ENCODE measurements around the gene GRIFIN.
"Not testable (repeated sequence)": the region's sequence is repeated elsewhere in the genome, so short reads cannot be mapped to it uniquely, and the experiment has no call there.

GRIFIN gene

GRCh38 chr7:2478399-2478785, 2.2 kb upstream of the GRIFIN start:
- peak; percentile 56 for DNase-seq (ENCODE audit: low spot score)

- peak; percentile 96 for DNase-seq (ENCODE audit: low spot score)
Measured at GRCh38 chr7:2477447-2478398, 1.5 kb upstream of the GRIFIN start.

GRCh38 chr7:2476776-2477446, 713 bp upstream of the GRIFIN start:
- peak; percentile 35 for DNase-seq (ENCODE audit: low spot score)

- DNase-seq (ENCODE audit: low spot score): peak; percentile 7
Measured at GRCh38 chr7:2475678-2476015, 551 bp downstream of the GRIFIN start.

- peak; percentile 33 for DNase-seq (ENCODE audit: low spot score)
Measured at GRCh38 chr7:2474813-2475677, 1.2 kb downstream of the GRIFIN start.

GRCh38 chr7:2474224-2474623, 2.0 kb downstream of the GRIFIN start:
- peak; percentile 39 for DNase-seq (ENCODE audit: low spot score)

GRCh38 chr7:2473496-2474180, 2.6 kb downstream of the GRIFIN start:
- DNase-seq (ENCODE audit: low spot score): no peak

GRCh38 chr7:2472739-2473138, 3.5 kb downstream of the GRIFIN start:
- no peak for DNase-seq (ENCODE audit: low spot score)

- peak; percentile 73 for DNase-seq (ENCODE audit: low spot score)
Measured at GRCh38 chr7:2471396-2471795, 4.8 kb downstream of the GRIFIN start.

- DNase-seq (ENCODE audit: low spot score): no peak
Measured at GRCh38 chr7:2471022-2471329, 5.2 kb downstream of the GRIFIN start.

- peak; percentile 13 for DNase-seq (ENCODE audit: low spot score)
Measured at GRCh38 chr7:2470204-2471021, 5.8 kb downstream of the GRIFIN start.

- not testable (repeated sequence) for DNase-seq (ENCODE audit: low spot score)
Measured at GRCh38 chr7:2469460-2470203, 6.6 kb downstream of the GRIFIN start.

GRCh38 chr7:2468227-2468626, 8.0 kb downstream of the GRIFIN start:
- no peak for DNase-seq (ENCODE audit: low spot score)

- no peak for DNase-seq (ENCODE audit: low spot score)
Measured at GRCh38 chr7:2466675-2467074, 9.5 kb downstream of the GRIFIN start.

- DNase-seq (ENCODE audit: low spot score): peak; percentile 14
Measured at GRCh38 chr7:2465928-2466327, 10.3 kb downstream of the GRIFIN start.

GRCh38 chr7:2462731-2463130, 13.5 kb downstream of the GRIFIN start:
- DNase-seq (ENCODE audit: low spot score): no peak

GRCh38 chr7:2461268-2462026, 14.8 kb downstream of the GRIFIN start:
- DNase-seq (ENCODE audit: low spot score): peak; percentile 83

- no peak for DNase-seq (ENCODE audit: low spot score)
Measured at GRCh38 chr7:2460641-2461040, 15.6 kb downstream of the GRIFIN start.

- no peak for DNase-seq (ENCODE audit: low spot score)
Measured at GRCh38 chr7:2460188-2460587, 16.0 kb downstream of the GRIFIN start.

- no peak for DNase-seq (ENCODE audit: low spot score)
Measured at GRCh38 chr7:2459674-2460073, 16.5 kb downstream of the GRIFIN start.
